Breast epithelium (tissue), 4 donors: ENCODE results near the gene GPC4. TPM values are rescaled to one million over a fixed set of nuclear protein-coding genes. Genes with fewer than 3 reads are reported as not detected.

ENCODE experiments used
- DNase-seq, 2 donors: peaks; one replicate each; pipeline ENCODE4 v3.0.0-alpha.2; 2019; ENCODE audit warnings: low spot score in 2 of 2
- H3K27ac ChIP-seq, 2 donors: fragments of 200-600 bp; sonication (generic) in 1 of 2; one replicate each; pipeline ENCODE4 v1.5.1; 2016 to 2019; ENCODE audit warnings: mild to moderate bottlenecking in 1 of 2
- H3K27me3 ChIP-seq, 2 donors: fragments of 200-600 bp; sonication (generic) in 1 of 2; one replicate each; pipeline versions ENCODE4 v1.5.1 to v1.6.0; 2017 to 2019; ENCODE audit warnings: control low read depth in 1 of 2, mild to moderate bottlenecking in 1 of 2
- H3K36me3 ChIP-seq: fragments of 200-600 bp; one replicate; pipeline ENCODE4 v1.5.1; 2019
- H3K4me1 ChIP-seq, 2 donors: fragments of 200-600 bp; sonication (generic); one replicate each; pipeline ENCODE4 v1.5.1; 2016 to 2019; ENCODE audit warnings: control low read depth in 1 of 2
- H3K4me3 ChIP-seq, 3 donors: fragments of 200-600 bp; sonication (generic); 1 replicate in 2 of 3; 2 replicates in 1 of 3; pipeline ENCODE4 v1.5.1; 2016 to 2019; ENCODE audit warnings: mild to moderate bottlenecking in 3 of 3, moderate library complexity in 2 of 3
- H3K9me3 ChIP-seq, 2 donors: fragments of 200-600 bp; sonication (generic) in 1 of 2; one replicate each; pipeline ENCODE4 v1.5.1; 2016 to 2019; ENCODE audit warnings: control low read depth in 1 of 2
- POLR2A ChIP-seq: fragments of 450-650 bp; IDR thresholded peaks from one replicate; pipeline ENCODE4 v1.6.1; 2016; ENCODE audit warnings: antibody characterized with exemption, mild to moderate bottlenecking, moderate library complexity
- POLR2AphosphoS5 ChIP-seq, 3 donors: sonication (generic); formaldehyde crosslinking; IDR thresholded peaks; one replicate each; pipeline ENCODE4 v1.6.1; 2017; ENCODE audit warnings: antibody characterized with exemption in 3 of 3
- intact Hi-C: fragments of 100-400 bp; cut with DNase I; formaldehyde crosslinking; loops from one replicate; pipeline ENCODE4 v1.15.1; 2023; ENCODE audit warnings: low total_unique reads
- total RNA-seq, 3 donors: library from RNA; depleted of rRNA; stranded (reverse); fragments of >200 nt; gene quantifications; one replicate each; pipeline ENCODE4 v1.1.0, GENCODE V29; 2016
- TF ChIP-seq, protein P1 (sequence below), 3 donors: fragments of 450-650 bp; IDR thresholded peaks; one replicate each; pipeline ENCODE4 v1.5.1; 2016 to 2017; ENCODE audit warnings: antibody characterized with exemption in 3 of 3, mild to moderate bottlenecking in 3 of 3, moderate library complexity in 3 of 3

The GPC4 gene
- total RNA-seq, 3 donors from 2014 or later: 4.5 to 7.7 (median 5.2) TPM

DNA sequence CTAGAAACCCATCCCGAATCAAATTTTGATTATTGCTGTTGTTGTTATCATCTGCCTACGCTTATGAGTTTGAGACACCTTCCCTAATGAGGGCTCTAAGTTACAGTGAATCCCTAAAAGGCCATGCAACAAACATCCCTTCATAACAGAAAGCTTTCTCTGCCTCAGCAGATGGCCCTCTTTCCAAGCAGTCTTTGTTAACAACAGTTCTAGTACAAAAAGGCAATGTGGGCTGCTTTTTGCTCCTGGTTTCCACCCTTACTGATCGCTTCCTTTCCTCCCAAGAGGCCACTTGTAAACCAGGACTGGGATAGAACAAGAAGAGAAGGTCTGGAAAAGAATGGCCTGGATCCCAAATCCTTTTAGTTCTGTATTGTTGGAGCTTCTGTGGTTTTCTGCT is 24.2 kb downstream of the GPC4 start:
- H3K4me3 ChIP-seq: no peak overlapping the region
- intact Hi-C loops: no loop called here
- DNase-seq: no peak
- H3K36me3 ChIP-seq: no peaks in the 10 kb centered on the region
- H3K27ac ChIP-seq: no peak overlapping the region
- peaks cover 0 to 51% of the 10 kb centered on the region in 2 donors for H3K27me3 ChIP-seq
- no peaks in the 10 kb centered on the region for H3K4me1 ChIP-seq
- TF ChIP-seq POLR2A (no peak), POLR2AphosphoS5 (IDR thresholded peaks at IDR 0.05) (no peak)
- TF ChIP-seq, protein P1, sequence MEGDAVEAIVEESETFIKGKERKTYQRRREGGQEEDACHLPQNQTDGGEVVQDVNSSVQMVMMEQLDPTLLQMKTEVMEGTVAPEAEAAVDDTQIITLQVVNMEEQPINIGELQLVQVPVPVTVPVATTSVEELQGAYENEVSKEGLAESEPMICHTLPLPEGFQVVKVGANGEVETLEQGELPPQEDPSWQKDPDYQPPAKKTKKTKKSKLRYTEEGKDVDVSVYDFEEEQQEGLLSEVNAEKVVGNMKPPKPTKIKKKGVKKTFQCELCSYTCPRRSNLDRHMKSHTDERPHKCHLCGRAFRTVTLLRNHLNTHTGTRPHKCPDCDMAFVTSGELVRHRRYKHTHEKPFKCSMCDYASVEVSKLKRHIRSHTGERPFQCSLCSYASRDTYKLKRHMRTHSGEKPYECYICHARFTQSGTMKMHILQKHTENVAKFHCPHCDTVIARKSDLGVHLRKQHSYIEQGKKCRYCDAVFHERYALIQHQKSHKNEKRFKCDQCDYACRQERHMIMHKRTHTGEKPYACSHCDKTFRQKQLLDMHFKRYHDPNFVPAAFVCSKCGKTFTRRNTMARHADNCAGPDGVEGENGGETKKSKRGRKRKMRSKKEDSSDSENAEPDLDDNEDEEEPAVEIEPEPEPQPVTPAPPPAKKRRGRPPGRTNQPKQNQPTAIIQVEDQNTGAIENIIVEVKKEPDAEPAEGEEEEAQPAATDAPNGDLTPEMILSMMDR (IDR thresholded peaks at IDR 0.05): no peak
- no peaks in the 10 kb centered on the region for H3K9me3 ChIP-seq

DNA sequence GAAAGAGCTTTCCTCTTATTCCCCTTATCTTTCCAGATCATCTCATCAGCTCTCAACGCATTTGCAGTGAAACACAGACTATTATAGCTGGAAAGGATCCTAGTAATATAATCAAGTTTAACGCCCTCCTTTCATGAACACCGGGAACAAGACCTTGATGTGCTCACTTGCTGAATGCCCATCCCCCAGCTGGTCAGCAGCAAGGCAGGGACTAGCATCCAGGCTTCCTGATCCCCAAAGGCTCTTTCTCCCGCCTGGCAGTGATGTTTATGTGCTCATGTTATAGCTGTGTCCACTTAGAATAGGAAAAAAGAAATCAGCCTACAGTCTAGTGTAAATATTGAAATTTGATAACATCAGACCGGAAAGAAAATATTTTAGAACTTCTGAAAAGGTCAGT is 24.6 kb downstream of the GPC4 start:
- Histone ChIP-seq H3K4me3 (no peak overlapping the region), H3K27me3 (peaks cover 0 to 52% of the 10 kb centered on the region in 2 donors), H3K4me1 (no peaks in the 10 kb centered on the region), H3K9me3 (no peaks in the 10 kb centered on the region), H3K36me3 (no peaks in the 10 kb centered on the region), H3K27ac (no peak overlapping the region)
- TF ChIP-seq POLR2AphosphoS5 (IDR thresholded peaks at IDR 0.05) (no peak), POLR2A (no peak)
- TF ChIP-seq, protein P1 (IDR thresholded peaks at IDR 0.05): no peak
- intact Hi-C loops: no loop called here
- no peak for DNase-seq

DNA sequence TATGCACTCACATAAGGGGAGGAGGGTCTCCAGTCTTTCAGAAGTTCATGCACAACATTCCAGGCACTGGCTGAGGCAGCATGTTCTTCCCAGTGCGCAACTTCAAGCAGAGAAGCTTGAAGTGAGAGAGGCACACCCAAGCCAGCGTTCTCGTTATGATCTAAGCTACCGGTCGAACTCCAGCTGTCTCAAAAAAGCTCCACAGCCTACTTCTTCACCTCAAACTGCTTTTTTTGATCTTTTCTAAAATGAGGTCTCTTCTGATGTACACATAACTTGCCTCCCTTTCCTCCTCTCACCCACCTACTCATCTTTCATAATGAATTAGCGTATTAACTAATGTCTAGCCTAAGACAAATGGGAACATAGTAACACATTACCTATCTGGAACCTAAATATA is 25.3 kb downstream of the GPC4 start:
- no peak overlapping the region for H3K27ac ChIP-seq

DNA sequence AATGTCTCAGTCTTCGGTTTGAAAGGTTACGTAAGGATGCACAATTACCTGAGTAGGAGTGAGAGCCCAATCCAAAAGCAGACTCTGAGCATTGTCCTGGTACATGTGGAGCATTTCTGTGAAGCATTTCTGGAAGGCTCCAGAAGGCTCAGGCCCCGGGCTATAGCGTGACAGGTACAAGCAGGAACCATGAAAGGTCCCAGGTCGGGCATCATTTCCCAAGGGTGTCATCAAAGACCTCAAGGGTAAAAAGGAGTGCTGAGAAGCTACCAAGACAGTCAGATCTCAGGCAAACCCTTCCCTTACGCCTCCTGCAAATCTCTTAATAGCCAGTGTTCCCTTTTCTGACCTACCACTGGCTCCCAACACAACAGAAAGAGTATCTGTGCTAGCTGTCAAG is 30.8 kb downstream of the GPC4 start:
- no peaks in the 10 kb centered on the region for H3K4me1 ChIP-seq
- H3K9me3 ChIP-seq: no peaks in the 10 kb centered on the region
- no peak for DNase-seq
- TF ChIP-seq POLR2AphosphoS5 (IDR thresholded peaks at IDR 0.05) (no peak), POLR2A (no peak)
- TF ChIP-seq, protein P1 (IDR thresholded peaks at IDR 0.05): no peak
- no peak overlapping the region for H3K27ac ChIP-seq
- intact Hi-C loops: no loop called here
- H3K27me3 ChIP-seq: peaks cover 0 to 47% of the 10 kb centered on the region in 2 donors
- no peaks in the 10 kb centered on the region for H3K36me3 ChIP-seq
- H3K4me3 ChIP-seq: no peak overlapping the region

More for the DNA sequence above, 25.3 kb downstream of the GPC4 start:
- intact Hi-C loops: no loop called here
- DNase-seq: no peak
- H3K36me3 ChIP-seq: no peaks in the 10 kb centered on the region
- H3K4me3 ChIP-seq: no peak overlapping the region
- TF ChIP-seq POLR2AphosphoS5 (IDR thresholded peaks at IDR 0.05) (no peak), POLR2A (no peak)
- no peaks in the 10 kb centered on the region for H3K4me1 ChIP-seq
- H3K27me3 ChIP-seq: peaks cover 0 to 55% of the 10 kb centered on the region in 2 donors
- H3K9me3 ChIP-seq: no peaks in the 10 kb centered on the region

DNA sequence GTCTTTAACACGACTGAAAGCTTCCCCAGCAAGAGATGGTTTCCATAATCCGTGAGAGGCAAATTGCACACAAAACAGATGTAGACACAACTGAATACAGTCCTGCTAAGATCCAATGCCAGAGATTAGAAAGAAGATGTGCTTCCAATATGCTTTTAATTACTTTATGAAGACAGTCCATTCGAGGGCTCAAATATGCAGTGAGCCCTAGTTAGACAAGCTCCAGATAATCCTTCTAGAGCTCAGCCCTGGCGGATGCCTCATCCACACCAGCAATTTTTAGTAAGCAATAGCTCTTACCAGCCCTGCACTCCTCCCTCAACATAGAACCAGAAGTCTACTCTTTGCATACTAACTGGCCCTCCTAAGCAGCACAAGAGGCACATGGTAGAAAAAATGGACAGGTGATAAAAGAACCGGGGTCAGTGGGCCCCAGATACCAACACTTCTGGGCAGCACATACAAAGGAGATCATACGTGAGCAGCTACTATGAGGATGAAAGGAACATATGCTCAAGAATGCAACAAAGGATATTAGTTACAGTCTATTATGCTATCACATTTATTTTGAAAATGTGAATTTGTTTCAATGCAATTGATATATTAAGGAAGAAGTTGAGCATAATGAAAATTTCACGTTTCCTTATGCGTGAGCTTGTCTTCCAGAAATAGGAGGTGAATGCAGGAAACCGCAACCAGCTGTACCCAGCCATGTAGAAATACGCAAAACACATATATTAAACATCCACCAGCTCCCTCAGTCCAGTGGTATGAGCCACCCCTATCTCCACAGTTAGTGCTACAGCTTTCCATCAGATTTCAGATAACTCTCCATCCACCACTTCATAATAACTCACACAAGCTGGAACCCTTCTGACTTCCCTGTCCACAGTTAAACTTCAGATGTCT is 34.3 kb downstream of the GPC4 start:
- Histone ChIP-seq H3K9me3 (no peaks in the 10 kb centered on the region), H3K4me3 (no peak overlapping the region), H3K27ac (no peak overlapping the region), H3K36me3 (no peaks in the 10 kb centered on the region), H3K4me1 (no peaks in the 10 kb centered on the region), H3K27me3 (peaks cover 0 to 49% of the 10 kb centered on the region in 2 donors)
- TF ChIP-seq, protein P1 (IDR thresholded peaks at IDR 0.05): no peak
- TF ChIP-seq POLR2AphosphoS5 (IDR thresholded peaks at IDR 0.05) (no peak), POLR2A (no peak)
- intact Hi-C loops: no loop called here
- DNase-seq: no peak
